ENCODE results near the gene KLF3. TPM values are rescaled to one million over a fixed set of nuclear protein-coding genes. Genes with fewer than 3 reads are reported as not detected.

KLF3 gene
- 42.4 and 43.7 TPM in 2 replicates for total RNA-seq
- long read RNA-seq, full-length matches to known transcripts, result 1 of 20 reads
- long read RNA-seq, partial matches to known transcripts, result 2 of 20 reads
- long read RNA-seq, other reads (novel, unspliced or antisense), result 17 of 20 reads

- no peak for TF ChIP-seq CTCF (IDR thresholded peaks at IDR 0.05)
- Mint-ChIP-seq H3K4me3 (ENCODE audit: unreplicated experiment) (peak within 1 kb of the TSS; percentile 95), H3K9me3 (ENCODE audit: unreplicated experiment) (peaks cover 7% of the 10 kb centered on the region), H3K27me3 (ENCODE audit: unreplicated experiment) (no peaks in the 10 kb centered on the region), H3K27ac (ENCODE audit: unreplicated experiment) (peak within 1 kb of the TSS; percentile 99), H3K4me1 (ENCODE audit: unreplicated experiment) (peaks cover 36% of the 10 kb centered on the region), H3K36me3 (ENCODE audit: unreplicated experiment) (no peaks in the 10 kb centered on the region)
- DNase-seq (ENCODE audit: extremely low spot score, unreplicated experiment), result peak; percentile 96
These were observed at the start of gene KLF3 for GRCh38 chr4:38663801-38664705. Gene KLF3, plus strand, starts transcription at chr4:38664199. Its CDS starts 16,427 bp downstream, at chr4:38680626.

GRCh38 chr4:38614231-38614630, 49.8 kb upstream of the KLF3 start:
- TF ChIP-seq CTCF (IDR thresholded peaks at IDR 0.05), result no peak
- H3K27me3 Mint-ChIP-seq (ENCODE audit: unreplicated experiment), result no peaks in the 10 kb centered on the region
- H3K36me3 Mint-ChIP-seq (ENCODE audit: unreplicated experiment), result no peaks in the 10 kb centered on the region
- no peak overlapping the region for H3K27ac Mint-ChIP-seq (ENCODE audit: unreplicated experiment)
- H3K9me3 Mint-ChIP-seq (ENCODE audit: unreplicated experiment), result no peaks in the 10 kb centered on the region
- no peak for DNase-seq (ENCODE audit: extremely low spot score, unreplicated experiment)
- no peak overlapping the region for H3K4me3 Mint-ChIP-seq (ENCODE audit: unreplicated experiment)
- H3K4me1 Mint-ChIP-seq (ENCODE audit: unreplicated experiment), result peaks cover 11% of the 10 kb centered on the region

GRCh38 chr4:38615847-38616246, 48.2 kb upstream of the KLF3 start:
- TF ChIP-seq CTCF (IDR thresholded peaks at IDR 0.05), result no peak
- H3K9me3 Mint-ChIP-seq (ENCODE audit: unreplicated experiment), result no peaks in the 10 kb centered on the region
- peaks cover 11% of the 10 kb centered on the region for H3K4me1 Mint-ChIP-seq (ENCODE audit: unreplicated experiment)
- H3K36me3 Mint-ChIP-seq (ENCODE audit: unreplicated experiment), result no peaks in the 10 kb centered on the region
- no peak for DNase-seq (ENCODE audit: extremely low spot score, unreplicated experiment)
- H3K27ac Mint-ChIP-seq (ENCODE audit: unreplicated experiment), result no peak overlapping the region
- no peak overlapping the region for H3K4me3 Mint-ChIP-seq (ENCODE audit: unreplicated experiment)
- H3K27me3 Mint-ChIP-seq (ENCODE audit: unreplicated experiment), result no peaks in the 10 kb centered on the region

GRCh38 chr4:38618505-38618904, 45.5 kb upstream of the KLF3 start:
- Mint-ChIP-seq H3K9me3 (ENCODE audit: unreplicated experiment) (no peaks in the 10 kb centered on the region), H3K4me3 (ENCODE audit: unreplicated experiment) (no peak overlapping the region), H3K36me3 (ENCODE audit: unreplicated experiment) (no peaks in the 10 kb centered on the region), H3K4me1 (ENCODE audit: unreplicated experiment) (peaks cover 9% of the 10 kb centered on the region), H3K27me3 (ENCODE audit: unreplicated experiment) (no peaks in the 10 kb centered on the region), H3K27ac (ENCODE audit: unreplicated experiment) (no peak overlapping the region)
- TF ChIP-seq CTCF (IDR thresholded peaks at IDR 0.05), result no peak
- DNase-seq (ENCODE audit: extremely low spot score, unreplicated experiment), result no peak

- H3K36me3 Mint-ChIP-seq (ENCODE audit: unreplicated experiment), result no peaks in the 10 kb centered on the region
- TF ChIP-seq CTCF (IDR thresholded peaks at IDR 0.05), result no peak
- no peaks in the 10 kb centered on the region for H3K9me3 Mint-ChIP-seq (ENCODE audit: unreplicated experiment)
- no peaks in the 10 kb centered on the region for H3K27me3 Mint-ChIP-seq (ENCODE audit: unreplicated experiment)
- H3K4me3 Mint-ChIP-seq (ENCODE audit: unreplicated experiment), result no peak overlapping the region
- peaks cover 3% of the 10 kb centered on the region for H3K4me1 Mint-ChIP-seq (ENCODE audit: unreplicated experiment)
- DNase-seq (ENCODE audit: extremely low spot score, unreplicated experiment), result no peak
- H3K27ac Mint-ChIP-seq (ENCODE audit: unreplicated experiment), result no peak overlapping the region
These were observed 44.7 kb upstream of the KLF3 start for GRCh38 chr4:38619316-38619715.
